ENCODE data around the gene COLGALT1.
"Not testable (repeated sequence)": the region's sequence is repeated elsewhere in the genome, so short reads cannot be mapped to it uniquely, and the experiment has no call there.

The COLGALT1 gene

GRCh38 chr19:17562561-17562960, 7.1 kb downstream of the COLGALT1 start:
- DNase-seq = no peak

- DNase-seq = no peak
Observed at GRCh38 chr19:17564781-17565180, 9.3 kb downstream of the COLGALT1 start.

DNA sequence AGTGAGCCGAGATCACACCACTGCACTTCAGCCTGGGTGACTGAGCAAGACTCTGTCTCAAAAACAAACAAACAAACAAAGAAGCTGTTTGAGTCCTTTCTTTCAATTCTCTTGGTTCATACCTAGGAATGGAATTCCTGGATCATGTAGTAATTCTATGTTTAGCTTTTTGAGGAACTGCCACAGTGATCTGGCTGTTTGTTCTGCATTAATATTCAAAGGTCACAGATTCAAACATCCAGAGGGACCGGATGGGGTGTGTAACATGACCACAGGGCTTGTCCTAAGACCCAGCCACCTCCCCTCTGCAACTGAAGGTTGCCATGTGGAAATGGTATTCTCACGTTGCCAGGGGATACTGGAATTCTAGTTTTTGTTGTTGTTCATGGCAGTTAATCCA, 10.2 kb downstream of the COLGALT1 start:
- DNase-seq = no peak

- DNase-seq = no peak
Observed at GRCh38 chr19:17567940-17568339, 12.5 kb downstream of the COLGALT1 start.

- not testable (repeated sequence) for DNase-seq
Observed at GRCh38 chr19:17570291-17570690, 14.8 kb downstream of the COLGALT1 start.

GRCh38 chr19:17570791-17571190, 15.3 kb downstream of the COLGALT1 start:
- no peak for DNase-seq

DNA sequence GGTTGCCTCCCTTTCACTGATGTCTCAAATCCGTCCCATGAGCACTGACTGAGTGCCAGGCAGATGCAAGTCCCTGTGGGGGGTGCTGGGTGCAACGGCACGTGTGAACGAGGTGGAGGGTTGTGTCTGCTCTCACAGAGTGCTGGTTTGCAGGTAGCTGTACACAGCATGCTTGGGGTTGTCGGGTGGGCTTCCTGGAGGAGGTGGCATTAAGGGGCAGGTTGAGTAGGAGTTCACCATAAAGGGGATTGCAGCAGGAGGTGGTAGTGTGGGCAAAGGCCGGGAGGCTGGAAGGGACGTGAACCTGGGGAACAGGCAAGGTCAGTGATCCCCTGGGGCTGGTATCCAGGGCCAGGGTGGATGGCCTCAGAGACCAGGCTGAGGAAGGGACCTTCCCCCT, 17.2 kb downstream of the COLGALT1 start:
- no peak for DNase-seq

DNA sequence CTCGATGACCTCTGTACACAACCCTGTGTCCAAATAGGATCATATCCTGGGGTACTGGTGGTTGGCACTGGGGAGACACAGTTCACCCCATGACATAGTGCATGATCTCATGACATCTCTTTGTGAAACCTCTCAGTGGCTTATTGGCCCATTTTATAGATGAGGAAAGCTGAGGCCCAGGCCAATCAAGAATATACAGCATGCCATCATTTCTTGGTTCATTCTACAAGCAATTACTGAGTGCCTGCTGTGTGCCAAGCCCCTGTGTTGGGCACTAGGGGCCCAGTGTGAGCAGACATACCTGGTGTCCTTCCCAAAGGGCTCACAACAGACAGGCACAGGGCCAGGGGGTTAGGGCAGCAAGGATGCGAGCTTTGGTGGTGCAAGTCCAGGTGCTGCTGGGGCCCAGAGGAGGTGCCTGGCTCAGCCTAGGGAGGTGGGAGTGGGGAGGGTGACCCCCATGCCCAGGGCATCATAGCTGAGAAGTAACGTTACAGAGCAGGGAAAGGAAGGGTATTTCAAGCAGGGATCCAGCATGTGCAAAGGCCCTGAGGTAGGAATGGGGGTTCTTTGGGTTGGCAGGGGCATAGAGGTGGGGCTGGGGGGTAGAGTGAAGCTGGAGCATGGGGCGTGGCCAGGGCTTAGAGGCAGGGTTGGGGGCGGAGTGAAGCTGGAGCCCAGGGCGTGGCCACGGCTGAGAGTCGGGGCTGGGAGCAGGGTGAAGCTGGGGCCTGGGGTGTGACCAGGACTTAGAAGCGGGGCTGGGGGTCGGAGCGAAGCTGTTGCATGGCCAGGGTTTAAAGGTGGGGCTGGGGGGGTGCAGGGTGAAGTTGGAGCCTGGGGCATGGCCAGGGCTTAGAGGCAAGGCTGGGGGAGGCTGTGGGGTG, 20.7 kb downstream of the COLGALT1 start:
- DNase-seq = no peak

- peak in 1 of 2 donors; percentile 11 for DNase-seq
Observed at GRCh38 chr19:17576758-17577456, 21.5 kb downstream of the COLGALT1 start.

GRCh38 chr19:17577457-17578097, 22.1 kb downstream of the COLGALT1 start:
- no peak for DNase-seq

- DNase-seq = peak; percentile 20 to 37
Observed at GRCh38 chr19:17579661-17580244, 24.3 kb downstream of the COLGALT1 start.

GRCh38 chr19:17580470-17581144, 25.2 kb downstream of the COLGALT1 start:
- no peak for DNase-seq

GRCh38 chr19:17581211-17581874, 25.9 kb downstream of the COLGALT1 start:
- no peak for DNase-seq

- DNase-seq = no peak
Observed at GRCh38 chr19:17582613-17583012, 27.2 kb downstream of the COLGALT1 start.

- no peak for DNase-seq
Observed at GRCh38 chr19:17584132-17584531, 28.7 kb downstream of the COLGALT1 start.

DNA sequence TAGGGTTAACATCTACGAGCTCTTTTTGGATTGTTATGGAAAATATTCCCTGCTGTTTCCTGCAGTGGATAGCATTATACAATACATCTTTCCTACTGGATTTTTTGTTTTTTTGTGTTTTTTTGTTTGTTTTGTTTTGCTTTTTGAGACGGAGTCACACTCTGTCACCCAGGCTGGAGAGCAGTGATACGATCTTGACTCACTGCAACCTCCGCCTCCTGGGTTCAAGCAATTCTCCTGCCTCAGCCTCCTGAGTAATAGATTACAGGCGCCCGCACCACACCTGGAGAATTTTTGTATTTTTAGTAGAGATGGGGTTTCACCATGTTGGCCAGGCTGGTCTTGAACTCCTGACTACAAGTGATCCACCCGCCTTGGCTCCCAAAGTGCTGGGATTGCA, 29.9 kb downstream of the COLGALT1 start:
- not testable (repeated sequence) for DNase-seq

DNA sequence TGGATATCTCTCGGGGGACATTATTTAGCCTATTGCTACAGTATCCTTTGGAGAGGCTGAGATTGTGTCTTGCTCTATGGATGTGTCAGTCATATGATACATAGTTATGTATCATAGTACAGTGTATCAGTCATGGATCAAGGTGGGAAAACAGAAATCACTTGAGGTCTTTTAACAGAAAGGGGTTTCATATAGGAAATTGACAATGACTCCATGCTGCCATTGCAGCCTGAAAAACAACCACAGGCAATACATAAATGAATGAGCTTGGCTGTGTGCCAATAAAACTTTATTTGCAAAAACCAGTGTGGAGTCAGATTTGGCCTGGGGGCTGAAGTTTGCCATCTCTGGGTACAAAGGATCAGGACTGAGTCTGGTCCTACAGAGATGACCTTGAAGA, 35.4 kb downstream of the COLGALT1 start:
- no peak for DNase-seq

- DNase-seq = not testable (repeated sequence)
Observed at GRCh38 chr19:17594296-17594695, 38.8 kb downstream of the COLGALT1 start.

GRCh38 chr19:17598063-17598462, 42.6 kb downstream of the COLGALT1 start:
- not testable (repeated sequence) for DNase-seq

DNA sequence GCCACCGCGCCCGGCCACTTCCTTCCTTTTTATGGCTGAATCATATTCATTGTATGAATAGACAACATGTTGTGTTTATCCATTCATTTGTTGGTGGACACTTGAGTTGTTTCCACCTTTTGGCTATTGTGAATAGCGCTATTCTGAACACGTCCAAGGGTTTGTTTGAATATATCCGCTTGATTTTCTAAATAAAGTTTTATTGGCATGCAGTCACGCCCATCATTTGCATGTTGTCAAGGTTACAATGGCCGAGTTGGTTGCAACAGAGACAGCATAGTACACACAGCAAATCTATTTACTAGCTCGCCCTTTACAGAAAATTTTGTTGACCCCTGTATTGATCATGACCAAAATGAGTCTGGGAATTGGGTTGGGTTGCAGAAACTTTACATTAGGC, 43.5 kb downstream of the COLGALT1 start:
- DNase-seq = no peak

DNA sequence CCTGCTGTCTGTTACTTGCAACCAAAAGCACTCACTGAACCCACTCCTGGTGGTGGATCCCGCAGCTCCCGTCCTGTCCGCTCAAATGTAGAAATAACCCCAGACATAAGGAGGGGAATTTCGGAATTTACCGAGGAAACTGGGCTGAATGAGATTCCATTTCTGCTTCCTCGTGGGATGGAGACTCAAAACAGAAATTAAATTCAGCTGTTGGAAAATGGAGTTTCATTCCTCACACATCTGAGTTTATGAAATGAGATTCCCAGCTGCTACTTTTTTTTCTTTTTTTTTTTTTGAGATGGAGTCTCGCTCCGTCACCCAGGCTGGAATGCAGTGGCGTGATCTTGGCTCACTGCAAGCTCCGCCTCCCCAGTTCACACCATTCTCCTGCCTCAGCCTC, 44.3 kb downstream of the COLGALT1 start:
- DNase-seq = no peak

- DNase-seq = no peak
Observed at GRCh38 chr19:17601683-17602082, 46.2 kb downstream of the COLGALT1 start.

Measured in CD4-positive, alpha-beta T cell treated with Interferon alpha-2 for 1 hour (primary cell).